Measurements from ENCODE around the gene ESPNL.

Gene ESPNL

DNA sequence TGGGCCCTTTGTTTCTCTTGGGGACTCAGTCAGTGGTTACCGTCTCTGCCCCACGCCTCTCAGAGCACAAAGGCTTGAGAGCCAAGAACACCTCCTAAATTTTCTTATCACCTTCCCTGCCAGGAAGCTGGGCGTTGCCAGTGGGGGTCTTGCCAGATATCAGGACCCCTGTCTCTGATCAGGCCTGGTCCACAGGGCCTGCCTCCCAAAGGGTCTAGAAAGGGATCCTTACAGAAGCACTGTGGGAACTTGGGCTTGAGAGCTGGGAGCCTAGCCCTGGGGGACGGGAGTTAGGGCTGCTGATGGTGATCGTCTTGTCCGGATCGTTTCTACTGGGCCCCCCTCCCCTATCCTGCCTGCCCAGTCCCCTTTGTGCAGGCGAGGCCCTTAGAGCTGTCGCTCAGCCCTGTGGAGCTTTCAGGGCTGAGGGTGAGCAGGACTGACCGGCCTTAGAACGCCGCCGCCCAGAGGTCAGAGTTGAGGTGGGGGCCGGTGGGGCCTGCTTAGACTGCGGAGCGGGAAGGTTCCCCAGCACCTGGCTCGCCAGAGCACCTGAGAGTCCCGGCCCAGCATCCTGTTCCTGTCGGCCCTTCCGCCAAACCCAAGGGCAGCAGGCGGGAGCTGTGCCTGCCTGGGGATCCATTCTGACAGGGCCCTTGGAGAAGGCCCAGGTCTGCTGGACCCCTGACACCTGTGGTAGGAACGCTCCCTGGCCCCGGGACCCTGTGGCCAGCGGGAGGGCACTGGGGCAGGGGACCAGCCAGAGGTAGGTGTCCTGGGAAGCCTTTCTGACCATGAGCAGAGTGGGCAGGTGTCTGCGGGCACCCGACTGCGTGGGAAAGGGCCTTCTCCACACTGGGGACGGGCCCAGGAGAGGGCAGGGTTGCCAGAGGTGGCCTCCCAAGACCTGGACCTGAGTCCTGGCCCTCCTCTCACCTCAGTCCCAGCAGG, 956 bp downstream of the ESPNL start:
- TF ChIP-seq, protein P1, sequence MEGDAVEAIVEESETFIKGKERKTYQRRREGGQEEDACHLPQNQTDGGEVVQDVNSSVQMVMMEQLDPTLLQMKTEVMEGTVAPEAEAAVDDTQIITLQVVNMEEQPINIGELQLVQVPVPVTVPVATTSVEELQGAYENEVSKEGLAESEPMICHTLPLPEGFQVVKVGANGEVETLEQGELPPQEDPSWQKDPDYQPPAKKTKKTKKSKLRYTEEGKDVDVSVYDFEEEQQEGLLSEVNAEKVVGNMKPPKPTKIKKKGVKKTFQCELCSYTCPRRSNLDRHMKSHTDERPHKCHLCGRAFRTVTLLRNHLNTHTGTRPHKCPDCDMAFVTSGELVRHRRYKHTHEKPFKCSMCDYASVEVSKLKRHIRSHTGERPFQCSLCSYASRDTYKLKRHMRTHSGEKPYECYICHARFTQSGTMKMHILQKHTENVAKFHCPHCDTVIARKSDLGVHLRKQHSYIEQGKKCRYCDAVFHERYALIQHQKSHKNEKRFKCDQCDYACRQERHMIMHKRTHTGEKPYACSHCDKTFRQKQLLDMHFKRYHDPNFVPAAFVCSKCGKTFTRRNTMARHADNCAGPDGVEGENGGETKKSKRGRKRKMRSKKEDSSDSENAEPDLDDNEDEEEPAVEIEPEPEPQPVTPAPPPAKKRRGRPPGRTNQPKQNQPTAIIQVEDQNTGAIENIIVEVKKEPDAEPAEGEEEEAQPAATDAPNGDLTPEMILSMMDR (IDR thresholded peaks at IDR 0.05; ENCODE audit: insufficient read depth, low read depth, low read length, missing control alignments), result no peak
- H3K4me3 ChIP-seq (ENCODE audit: low read length), result no peak overlapping the region
- DNase-seq (ENCODE audit: low read depth), result no peak

DNA sequence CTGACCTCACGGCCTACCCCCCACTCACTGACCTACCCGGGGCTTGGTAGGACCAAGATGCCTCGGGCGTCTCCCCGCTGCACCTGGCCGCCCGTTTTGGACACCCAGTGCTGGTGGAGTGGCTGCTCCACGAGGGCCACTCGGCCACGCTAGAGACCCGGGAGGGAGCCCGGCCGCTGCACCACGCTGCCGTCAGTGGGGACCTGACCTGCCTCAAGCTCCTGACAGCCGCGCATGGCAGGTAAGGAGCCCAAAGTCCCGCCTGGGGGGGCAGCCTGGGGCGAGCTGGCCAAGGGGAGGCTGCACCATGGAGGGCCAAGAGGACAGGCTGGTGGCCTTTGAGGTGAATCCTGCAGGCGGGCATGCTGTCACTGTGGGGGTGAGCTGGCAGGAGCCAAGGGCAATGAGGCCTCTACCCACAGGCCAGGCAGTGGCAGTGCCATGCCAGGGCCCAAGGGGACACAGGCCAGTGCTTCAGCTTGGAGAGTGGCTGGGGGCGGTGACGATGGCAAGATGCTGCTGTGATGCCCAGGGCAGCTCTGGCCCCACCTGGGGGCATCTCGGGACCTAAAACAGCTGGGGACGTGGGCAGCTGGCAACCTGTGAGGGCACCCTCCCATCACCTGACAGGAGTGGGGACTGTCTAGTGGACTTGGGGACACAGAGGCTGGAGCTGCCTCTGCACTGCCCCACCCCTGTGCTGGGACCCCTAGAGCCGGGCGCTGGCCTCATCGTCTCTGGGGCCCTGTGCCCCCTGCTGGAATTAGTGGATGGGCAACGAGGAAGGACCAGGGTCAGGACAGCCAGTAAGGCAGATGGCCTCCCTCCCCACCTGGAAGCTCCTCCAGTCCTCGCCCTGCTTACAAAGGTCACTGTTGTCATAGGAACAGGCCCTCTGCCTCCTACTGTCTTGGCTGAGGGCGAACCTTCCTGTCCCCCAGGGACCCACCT, 2.0 kb downstream of the ESPNL start:
- no peak overlapping the region for H3K4me3 ChIP-seq (ENCODE audit: low read length)
- TF ChIP-seq, protein P1 (IDR thresholded peaks at IDR 0.05; ENCODE audit: insufficient read depth, low read depth, low read length, missing control alignments), result no peak
- no peak for DNase-seq (ENCODE audit: low read depth)

DNA sequence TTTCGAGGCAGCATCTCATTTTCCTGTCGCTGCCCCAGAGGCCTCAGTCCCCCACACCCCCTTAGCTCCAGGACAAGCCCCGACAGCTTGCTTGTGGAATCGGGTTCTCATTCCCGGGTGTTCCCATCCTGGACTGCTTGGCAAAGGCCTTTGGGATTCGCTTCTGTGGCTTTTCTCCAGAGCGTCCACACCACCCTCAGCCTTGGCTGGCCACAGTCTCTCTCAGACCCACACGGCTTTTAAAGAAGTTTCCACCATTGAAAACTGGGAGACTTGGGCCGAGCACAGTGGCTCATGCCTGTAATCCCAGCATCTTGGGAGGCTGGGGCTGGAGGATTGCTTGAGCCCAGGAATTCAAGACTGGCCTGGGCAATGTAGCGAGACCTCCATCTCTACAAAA, 2.7 kb downstream of the ESPNL start:
- TF ChIP-seq, protein P1 (IDR thresholded peaks at IDR 0.05; ENCODE audit: insufficient read depth, low read depth, low read length, missing control alignments), result no peak
- no peak overlapping the region for H3K4me3 ChIP-seq (ENCODE audit: low read length)
- no peak for DNase-seq (ENCODE audit: low read depth)

DNA sequence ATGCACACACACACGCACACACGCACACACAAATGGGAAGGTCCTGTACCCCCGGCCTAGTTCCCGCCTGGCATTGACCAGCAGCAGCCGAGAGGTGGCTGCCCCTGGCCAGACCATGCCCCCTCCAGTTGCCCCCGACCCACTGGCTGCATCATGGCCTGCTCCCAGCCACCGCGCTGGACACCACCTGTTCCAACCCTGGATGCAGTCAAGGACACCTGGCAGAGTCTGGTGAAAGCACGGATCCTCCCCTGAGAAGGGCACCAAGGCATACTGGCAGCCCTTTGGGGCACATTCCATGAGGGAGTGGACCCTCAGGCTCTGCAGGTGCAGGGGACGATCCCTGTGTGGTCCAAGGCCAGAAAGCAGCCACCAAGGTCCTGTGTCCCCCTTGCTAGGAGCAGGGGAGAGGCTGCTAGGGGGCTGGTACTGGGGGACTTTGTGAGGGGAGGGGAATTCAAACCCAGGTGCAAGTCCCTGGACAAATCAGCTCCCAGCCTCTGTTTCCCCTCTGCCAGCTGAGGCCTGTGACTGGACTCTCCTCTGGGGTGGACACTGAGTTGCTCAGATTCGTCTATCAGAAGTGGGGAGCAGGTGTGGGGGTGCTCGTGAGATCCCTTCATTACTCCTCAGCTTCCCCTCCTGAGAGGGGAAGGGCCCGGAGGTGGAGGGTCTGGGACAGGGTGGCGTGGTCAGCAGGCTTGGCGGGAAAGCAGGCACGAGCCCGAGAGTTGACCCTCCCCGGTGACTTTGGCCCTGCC, 3.5 kb downstream of the ESPNL start:
- TF ChIP-seq, protein P1 (IDR thresholded peaks at IDR 0.05; ENCODE audit: insufficient read depth, low read depth, low read length, missing control alignments), result no peak
- no peak for DNase-seq (ENCODE audit: low read depth)
- H3K4me3 ChIP-seq (ENCODE audit: low read length), result no peak overlapping the region

DNA sequence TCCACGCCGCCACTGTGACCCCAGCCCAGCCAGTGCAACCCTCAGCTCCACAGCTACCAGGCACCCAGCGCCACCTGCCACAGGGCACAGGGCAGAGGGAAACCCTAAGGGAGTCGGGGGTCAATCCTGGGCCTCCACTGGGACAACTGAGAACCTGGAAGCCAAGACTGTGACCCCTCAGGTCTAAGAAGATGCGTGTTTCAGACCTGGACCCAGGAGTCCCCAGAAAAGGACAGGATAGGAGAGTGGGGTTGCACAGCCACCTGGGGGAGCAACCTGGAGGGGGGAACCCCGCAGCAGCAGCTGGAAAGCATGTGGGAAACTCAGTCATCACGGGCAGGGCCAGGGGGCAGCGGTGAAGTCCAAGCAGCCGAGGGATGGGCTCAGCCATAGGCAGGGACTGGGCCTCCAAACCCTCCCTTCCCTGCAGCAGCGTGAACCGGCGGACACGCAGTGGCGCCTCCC, 4.1 kb downstream of the ESPNL start:
- H3K4me3 ChIP-seq (ENCODE audit: low read length), result no peak overlapping the region
- no peak for DNase-seq (ENCODE audit: low read depth)
- TF ChIP-seq, protein P1 (IDR thresholded peaks at IDR 0.05; ENCODE audit: insufficient read depth, low read depth, low read length, missing control alignments), result no peak

DNA sequence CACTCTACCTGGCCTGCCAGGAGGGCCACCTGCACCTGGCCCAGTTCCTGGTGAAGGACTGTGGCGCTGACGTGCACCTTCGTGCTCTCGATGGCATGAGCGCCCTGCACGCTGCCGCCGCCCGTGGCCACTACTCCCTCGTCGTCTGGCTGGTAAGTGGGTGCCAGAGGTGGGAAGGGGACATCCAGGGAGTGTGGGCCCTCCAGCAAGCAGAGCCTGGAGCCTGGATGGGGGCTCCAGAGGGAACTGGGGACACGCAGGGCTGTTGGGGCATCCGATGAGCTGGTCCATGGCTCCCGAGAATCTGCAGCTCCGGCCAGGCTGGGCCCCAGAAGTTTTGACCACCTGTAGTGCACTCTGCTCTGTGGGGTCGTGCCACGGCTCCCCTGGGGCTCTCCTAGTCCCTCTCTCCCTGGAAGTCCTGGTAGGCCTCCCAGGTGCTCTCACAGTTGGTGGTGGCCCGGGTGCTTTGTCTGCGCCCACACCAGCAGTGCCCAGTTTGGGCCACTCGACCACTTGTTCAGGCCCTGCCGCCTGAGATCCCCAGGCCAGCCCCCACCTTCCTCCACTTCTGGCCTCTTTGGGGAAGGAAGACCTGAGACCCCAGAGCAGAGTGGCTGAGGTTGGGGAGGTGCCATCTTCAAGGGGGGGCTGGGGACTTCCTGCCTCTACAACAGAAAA, 4.7 kb downstream of the ESPNL start:
- DNase-seq (ENCODE audit: low read depth), result no peak
- TF ChIP-seq, protein P1 (IDR thresholded peaks at IDR 0.05; ENCODE audit: insufficient read depth, low read depth, low read length, missing control alignments), result no peak
- no peak overlapping the region for H3K4me3 ChIP-seq (ENCODE audit: low read length)
